ENCODE results near the gene TASOR2. TPM values are rescaled to one million over a fixed set of nuclear protein-coding genes. Genes with fewer than 3 reads are reported as not detected.
A peak's percentile ranks its signal among the peaks of the same experiment; 100 is the strongest.

TASOR2 gene, protein sequence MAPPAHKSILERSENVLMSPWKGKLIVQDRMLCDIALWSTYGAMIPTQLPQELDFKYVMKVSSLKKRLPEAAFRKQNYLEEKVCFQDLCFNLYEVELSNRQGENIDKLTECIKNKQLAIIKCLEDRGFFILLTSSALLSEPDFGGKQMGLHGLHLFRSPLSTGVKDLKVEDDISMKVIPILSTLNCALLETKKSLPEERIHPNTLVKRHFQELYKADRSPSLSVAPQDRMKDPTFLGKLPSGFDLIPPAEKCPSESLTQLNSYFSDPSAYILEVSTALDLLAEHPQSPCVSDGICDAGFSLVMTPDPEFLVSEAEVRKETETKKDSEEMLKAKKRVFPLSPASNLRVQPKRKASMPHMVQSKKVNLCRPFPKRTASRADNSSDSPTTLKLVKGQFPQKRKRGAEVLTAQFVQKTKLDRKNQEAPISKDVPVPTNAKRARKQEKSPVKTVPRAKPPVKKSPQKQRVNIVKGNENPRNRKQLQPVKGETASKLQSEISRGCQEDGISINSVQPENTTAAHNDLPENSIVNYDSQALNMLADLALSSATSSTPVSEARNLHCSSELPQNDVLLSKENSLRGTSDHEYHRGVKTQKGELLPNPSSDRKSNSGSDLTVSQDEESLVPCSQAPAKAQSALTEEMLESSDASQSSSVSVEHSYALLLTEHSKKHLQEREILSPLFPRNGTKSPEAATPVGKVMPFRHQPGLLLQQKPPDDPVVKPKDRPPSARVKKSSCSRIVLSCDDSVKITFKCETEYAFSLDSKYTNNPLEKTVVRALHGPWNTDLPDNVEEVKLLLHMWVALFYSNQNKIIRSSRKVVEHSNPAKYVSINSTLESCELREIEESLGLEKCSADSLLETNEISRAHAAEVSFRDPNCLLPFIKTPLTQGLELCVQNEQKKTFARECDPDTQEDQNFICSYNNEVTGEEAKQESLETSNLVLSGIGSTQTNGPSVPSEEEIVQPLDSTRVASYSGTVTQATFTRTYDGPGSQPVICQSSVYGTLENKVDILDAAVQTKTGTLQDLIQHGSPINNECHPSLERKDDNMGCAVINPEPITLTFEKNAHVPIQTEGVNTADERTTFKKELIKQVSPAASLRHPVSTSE (N-terminal part only)
- polyA plus RNA-seq (ENCODE audit: low read depth in 6 of 6), result 10 to 100 TPM in 5 of 6 donors, 1 to 10 TPM in 1; 3.8 to 24.5 (median 16.9) TPM

DNA sequence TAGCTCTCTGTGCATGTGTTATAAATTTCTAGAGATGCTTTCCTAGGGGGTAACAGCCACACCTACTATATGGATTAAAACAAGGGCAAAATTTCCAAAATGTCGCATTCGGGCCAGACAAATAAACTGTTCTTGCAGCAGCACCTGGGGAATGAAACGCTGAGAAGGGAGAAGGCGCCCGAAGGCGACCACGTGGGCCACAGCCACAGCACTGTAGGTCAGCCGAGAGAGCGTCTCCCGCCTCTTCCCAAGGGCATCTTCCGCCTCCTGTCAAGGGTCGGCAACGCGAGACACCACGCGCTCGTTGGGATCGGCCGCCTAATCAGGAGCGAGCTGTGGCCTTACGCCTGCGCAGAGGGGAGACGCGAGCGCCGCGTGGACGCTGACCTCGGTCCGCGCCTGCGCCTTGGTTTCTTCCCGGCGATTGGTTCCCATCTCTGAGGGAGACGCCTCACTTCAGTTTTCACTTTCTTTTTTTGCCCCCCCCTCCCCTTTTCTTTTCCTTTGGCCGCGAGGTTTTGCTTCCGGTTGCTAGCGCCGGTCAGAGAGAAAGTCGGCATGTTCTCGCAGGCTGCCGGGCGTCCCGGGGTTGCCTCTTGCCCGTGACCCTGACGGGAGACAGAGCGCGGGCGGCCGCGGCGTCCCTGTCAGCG lies at the start of gene TASOR2:
TSS of gene TASOR2 (plus strand) at position 521 of the 653 bp plus-strand sequence. CDS start 35,805 bp downstream, outside the sequence.
- no peaks in the 10 kb centered on the region for H3K9me3 Mint-ChIP-seq
- H3K27ac Mint-ChIP-seq, result peak within 1 kb of the TSS; percentile 97 to 99 (median 98)
- H3K4me1 Mint-ChIP-seq, result peaks cover 29 to 49% (median 32%) of the 10 kb centered on the region in 3 donors
- peak within 1 kb of the TSS; percentile 92 to 100 (median 98) for H3K4me3 Mint-ChIP-seq
- peaks cover 0 to 5% (median 0%) of the 10 kb centered on the region in 3 donors for H3K27me3 Mint-ChIP-seq
- no peaks in the 10 kb centered on the region for H3K36me3 Mint-ChIP-seq
- DNase-seq (peak; percentile 92), ATAC-seq (ENCODE audit: low read depth in 2 of 2) (peak; percentile 73 to 74)

DNA sequence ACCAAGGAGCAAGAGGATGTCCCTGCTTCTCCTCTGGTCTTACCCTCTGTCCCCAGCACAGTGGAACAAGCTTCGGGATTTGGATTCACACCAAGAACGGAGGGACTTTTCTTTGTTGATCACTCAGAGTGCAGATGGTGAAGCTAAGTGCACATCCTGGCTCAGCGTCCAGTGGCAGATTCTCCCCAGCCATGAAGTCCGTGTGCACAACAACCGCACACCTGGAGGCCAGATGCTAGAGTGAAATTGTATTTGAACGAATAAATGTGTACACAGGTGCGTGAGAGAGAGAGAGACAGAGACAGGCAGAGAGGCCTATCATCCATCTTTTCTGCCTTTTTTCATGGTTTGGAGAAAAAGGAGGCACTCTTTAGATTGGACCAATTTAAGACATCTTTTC lies 49.7 kb upstream of the TASOR2 start:
- no peaks in the 10 kb centered on the region for H3K9me3 Mint-ChIP-seq
- H3K4me3 Mint-ChIP-seq, result no peak overlapping the region
- no peaks in the 10 kb centered on the region for H3K36me3 Mint-ChIP-seq

DNA sequence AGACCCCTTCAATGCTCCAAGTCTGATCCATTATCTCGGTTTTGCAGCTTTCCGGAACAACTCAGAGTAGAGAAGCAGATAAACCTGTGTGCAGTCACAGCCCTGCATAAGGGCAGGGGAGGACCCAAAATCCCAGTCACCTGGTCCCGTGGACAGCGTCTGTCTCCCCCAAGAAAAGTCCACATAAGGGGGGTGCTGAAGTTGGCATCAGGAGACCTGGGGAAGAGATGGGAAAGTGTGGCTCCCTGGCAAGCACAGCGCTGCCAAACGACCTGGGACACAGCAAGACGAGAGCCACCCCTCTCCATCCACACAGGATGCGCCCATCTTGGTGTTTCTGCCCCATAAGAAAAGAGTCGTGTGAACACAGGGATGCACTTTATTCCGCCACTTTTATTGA lies 46.1 kb upstream of the TASOR2 start:
- no peaks in the 10 kb centered on the region for H3K27me3 Mint-ChIP-seq
- peak overlapping the region in 1 of 6 donors; percentile 44 for H3K27ac Mint-ChIP-seq
- no peak for ATAC-seq (ENCODE audit: low read depth in 2 of 2)
- peaks cover 0 to 2% of the 10 kb centered on the region in 2 donors for H3K36me3 Mint-ChIP-seq
- H3K4me3 Mint-ChIP-seq, result no peak overlapping the region
- H3K4me1 Mint-ChIP-seq, result peaks cover 0 to 5% (median 0%) of the 10 kb centered on the region in 3 donors
- DNase-seq, result no peak
- H3K9me3 Mint-ChIP-seq, result no peaks in the 10 kb centered on the region

More for the DNA sequence above, 49.7 kb upstream of the TASOR2 start:
- ATAC-seq (ENCODE audit: low read depth in 2 of 2) (no peak), DNase-seq (no peak)
- Mint-ChIP-seq H3K4me1 (no peaks in the 10 kb centered on the region), H3K27ac (no peak overlapping the region), H3K27me3 (no peaks in the 10 kb centered on the region)

DNA sequence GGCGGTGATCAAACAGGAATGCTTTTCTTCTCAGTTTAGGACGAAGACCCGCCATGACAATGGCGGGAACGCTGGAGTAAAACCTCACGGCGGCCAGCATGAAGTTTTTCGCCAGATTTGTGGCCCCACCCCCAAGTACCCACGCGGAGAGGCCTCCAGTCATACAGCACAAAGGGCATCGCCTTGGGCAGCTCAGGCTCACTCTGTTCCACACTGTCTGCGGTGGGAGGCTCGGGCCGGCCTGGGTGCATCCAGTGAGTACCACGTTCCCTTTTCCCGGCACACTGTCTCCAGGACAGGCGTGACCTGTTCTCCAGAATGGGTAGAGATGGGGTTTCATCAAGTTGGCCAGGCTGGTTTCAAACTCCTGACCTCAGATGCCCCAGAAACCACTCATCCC lies 45.6 kb upstream of the TASOR2 start:
- H3K9me3 Mint-ChIP-seq, result no peaks in the 10 kb centered on the region
- peaks cover 0 to 8% (median 5%) of the 10 kb centered on the region in 3 donors for H3K4me1 Mint-ChIP-seq
- no peaks in the 10 kb centered on the region for H3K27me3 Mint-ChIP-seq
- H3K27ac Mint-ChIP-seq, result no peak overlapping the region
- H3K36me3 Mint-ChIP-seq, result peaks cover 0 to 6% of the 10 kb centered on the region in 2 donors
- no peak for ATAC-seq (ENCODE audit: low read depth in 2 of 2)
- no peak overlapping the region for H3K4me3 Mint-ChIP-seq
- DNase-seq, result no peak

DNA sequence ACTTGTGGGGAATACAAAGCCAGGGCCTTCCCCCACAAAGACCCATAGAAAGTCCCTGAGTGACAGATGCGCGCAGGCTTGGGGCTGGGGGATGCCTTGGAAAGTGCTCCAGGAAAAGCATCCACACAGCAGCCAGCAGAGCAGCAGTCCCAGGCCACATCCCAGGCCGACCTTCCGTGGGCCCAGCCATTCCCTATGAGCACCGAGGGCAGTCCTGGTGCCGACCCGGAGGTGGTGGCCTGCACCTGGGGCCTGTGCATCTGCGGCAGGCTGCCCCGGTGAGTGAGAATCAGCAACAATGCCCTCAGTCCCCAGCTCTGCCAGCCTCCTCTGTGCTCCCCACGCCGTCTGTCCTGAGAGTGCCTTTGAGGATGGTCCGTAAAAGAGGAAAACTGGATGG lies 44.6 kb upstream of the TASOR2 start:
- no peaks in the 10 kb centered on the region for H3K9me3 Mint-ChIP-seq
- no peak overlapping the region for H3K27ac Mint-ChIP-seq
- peaks cover 0 to 6% of the 10 kb centered on the region in 2 donors for H3K36me3 Mint-ChIP-seq
- no peaks in the 10 kb centered on the region for H3K27me3 Mint-ChIP-seq
- H3K4me1 Mint-ChIP-seq, result peaks cover 7 to 16% (median 10%) of the 10 kb centered on the region in 3 donors
- DNase-seq (no peak), ATAC-seq (ENCODE audit: low read depth in 2 of 2) (no peak)
- no peak overlapping the region for H3K4me3 Mint-ChIP-seq

DNA sequence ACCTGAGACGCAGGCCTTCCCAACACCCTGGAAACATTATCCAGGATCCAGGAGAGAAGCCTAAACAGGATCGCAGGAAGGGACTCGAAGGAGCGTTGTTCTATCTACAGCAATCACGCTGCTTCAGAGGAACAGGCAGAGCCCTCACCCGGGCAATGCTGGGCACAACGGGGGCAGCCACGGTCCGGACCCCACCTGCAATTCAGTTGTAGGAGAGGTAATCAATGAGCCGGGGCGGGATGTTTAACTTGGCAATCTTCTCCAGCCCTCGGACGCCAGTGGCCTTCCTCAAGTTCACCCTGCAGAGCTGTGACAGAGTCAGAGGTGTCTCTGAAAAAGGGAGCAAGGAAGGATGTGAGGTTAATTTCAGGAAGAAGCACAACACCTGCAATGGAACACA lies 44.1 kb upstream of the TASOR2 start:
- H3K4me1 Mint-ChIP-seq, result peaks cover 12 to 20% (median 13%) of the 10 kb centered on the region in 3 donors
- peaks cover 0 to 6% of the 10 kb centered on the region in 2 donors for H3K36me3 Mint-ChIP-seq
- no peak overlapping the region for H3K27ac Mint-ChIP-seq
- H3K4me3 Mint-ChIP-seq, result no peak overlapping the region
- H3K9me3 Mint-ChIP-seq, result no peaks in the 10 kb centered on the region
- ATAC-seq (ENCODE audit: low read depth in 2 of 2) (no peak), DNase-seq (no peak)
- H3K27me3 Mint-ChIP-seq, result no peaks in the 10 kb centered on the region

DNA sequence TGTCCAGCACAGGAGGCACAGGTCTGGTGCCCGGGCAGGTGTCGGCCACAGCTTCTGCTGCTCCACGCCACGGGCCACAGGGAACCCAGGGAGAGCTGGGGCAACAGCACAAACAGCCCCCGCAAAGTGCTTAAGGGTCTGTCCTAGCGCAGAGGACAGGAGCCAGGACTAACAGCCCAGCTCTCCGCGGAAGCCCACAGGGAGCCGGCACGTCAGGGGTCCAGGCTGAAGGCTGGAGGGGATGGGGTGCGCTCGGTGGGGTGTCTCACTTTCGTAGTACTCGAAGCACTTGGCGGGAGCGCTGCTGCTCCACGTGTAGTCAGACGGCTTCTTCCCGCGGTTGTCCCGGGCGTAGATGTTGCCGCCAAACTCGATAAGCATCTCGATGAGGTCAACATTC lies 43.1 kb upstream of the TASOR2 start:
- Mint-ChIP-seq H3K36me3 (peaks cover 0 to 6% of the 10 kb centered on the region in 2 donors), H3K27me3 (no peaks in the 10 kb centered on the region), H3K27ac (peak overlapping the region in 1 of 6 donors; percentile 29), H3K4me1 (peaks cover 21 to 30% (median 22%) of the 10 kb centered on the region in 3 donors), H3K9me3 (no peaks in the 10 kb centered on the region), H3K4me3 (no peak overlapping the region)
- ATAC-seq (ENCODE audit: low read depth in 2 of 2) (no peak), DNase-seq (no peak)

DNA sequence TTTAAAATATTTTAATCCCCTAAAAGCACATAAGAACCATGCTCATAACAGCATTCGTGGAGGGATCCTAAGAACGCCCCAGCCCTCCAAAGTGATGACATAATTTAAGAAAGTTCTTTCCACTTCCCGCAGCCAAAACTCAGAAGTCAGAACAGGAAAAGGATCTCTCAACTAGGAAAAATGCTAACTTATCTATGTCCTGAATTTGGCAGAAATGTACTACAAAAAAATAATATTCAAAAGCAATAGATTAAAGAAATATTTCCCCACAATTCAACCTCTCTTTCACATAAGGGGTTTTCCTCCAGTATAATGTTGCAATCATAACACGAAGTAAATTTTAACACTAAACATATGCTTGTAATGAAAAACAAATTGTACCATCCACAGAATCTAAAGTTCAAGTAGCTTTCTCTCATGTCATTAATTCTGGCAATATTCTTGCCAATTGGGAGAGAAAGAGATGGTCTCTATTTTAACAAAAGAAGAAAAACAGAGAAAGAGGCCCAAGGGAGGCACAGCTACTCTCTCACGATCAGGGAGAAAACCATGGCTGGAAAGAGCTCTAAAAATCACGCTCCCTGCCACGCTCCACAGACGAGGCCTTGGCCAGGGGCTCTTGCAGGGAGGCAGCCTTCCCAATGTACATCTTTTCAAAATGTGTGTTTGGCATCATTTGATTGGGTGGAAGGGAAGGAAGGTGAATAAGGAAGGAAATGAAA lies 41.1 kb upstream of the TASOR2 start:
- ATAC-seq (ENCODE audit: low read depth in 2 of 2) (no peak), DNase-seq (no peak)
- Mint-ChIP-seq H3K27me3 (no peaks in the 10 kb centered on the region), H3K36me3 (peaks cover 0 to 6% of the 10 kb centered on the region in 2 donors), H3K27ac (no peak overlapping the region), H3K4me3 (peak overlapping the region in 1 of 8 donors; percentile 3), H3K9me3 (no peaks in the 10 kb centered on the region), H3K4me1 (peaks cover 26 to 41% (median 28%) of the 10 kb centered on the region in 3 donors)

DNA sequence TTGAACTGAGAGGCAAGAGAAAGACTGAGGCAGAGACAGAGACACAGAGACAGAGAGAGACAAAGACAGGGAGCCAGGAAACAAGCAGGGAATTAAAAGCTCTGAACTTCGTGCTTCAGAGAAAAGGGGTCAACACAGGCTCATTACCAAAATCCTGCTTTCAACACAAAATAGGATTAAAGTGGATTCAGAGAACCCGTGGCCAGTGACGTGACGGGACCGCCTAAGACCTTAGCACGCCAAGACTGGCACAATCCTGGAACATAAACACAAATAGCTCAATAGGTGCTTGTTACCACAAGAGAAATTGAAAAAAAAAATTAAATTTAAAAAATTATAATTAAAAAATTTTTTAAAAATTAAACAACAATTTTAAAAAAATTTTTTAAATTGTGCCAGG lies 39.7 kb upstream of the TASOR2 start:
- Mint-ChIP-seq H3K4me3 (peak overlapping the region in 7 of 8 donors; percentile 25 to 86 (median 61)), H3K36me3 (peaks cover 3 to 6% of the 10 kb centered on the region in 2 donors), H3K27me3 (no peaks in the 10 kb centered on the region), H3K4me1 (peaks cover 26 to 41% (median 29%) of the 10 kb centered on the region in 3 donors), H3K27ac (peak overlapping the region in 4 of 6 donors; percentile 20 to 90 (median 55)), H3K9me3 (no peaks in the 10 kb centered on the region)
- ATAC-seq (ENCODE audit: low read depth in 2 of 2), result no peak
- no peak for DNase-seq

DNA sequence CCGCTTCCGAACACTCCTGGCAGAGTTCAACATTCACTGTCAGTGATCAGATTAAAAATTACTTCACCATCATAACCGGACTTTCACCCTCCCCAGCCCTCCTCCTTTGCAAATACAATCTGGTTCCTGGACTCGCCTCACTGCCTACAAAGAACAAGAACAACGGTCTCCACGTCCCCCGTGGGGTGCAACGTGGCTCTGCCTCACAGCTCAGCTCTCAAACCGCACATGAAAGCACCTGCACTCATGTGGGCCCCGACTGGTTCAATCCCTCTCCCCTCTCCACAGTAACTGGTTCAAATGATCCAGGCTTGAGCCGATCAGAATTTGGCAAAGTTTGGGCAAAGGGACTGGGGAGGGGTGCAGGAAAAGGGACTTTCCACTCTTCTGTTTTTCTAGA lies 39.3 kb upstream of the TASOR2 start:
- DNase-seq (peak; percentile 63), ATAC-seq (ENCODE audit: low read depth in 2 of 2) (peak; percentile 98 to 99)
- Mint-ChIP-seq H3K27me3 (no peaks in the 10 kb centered on the region), H3K9me3 (no peaks in the 10 kb centered on the region), H3K4me3 (peak overlapping the region in 7 of 8 donors; percentile 27 to 88 (median 67)), H3K4me1 (peaks cover 26 to 41% (median 33%) of the 10 kb centered on the region in 3 donors), H3K27ac (peak overlapping the region in 5 of 6 donors; percentile 47 to 90 (median 86)), H3K36me3 (peaks cover 6 to 7% of the 10 kb centered on the region in 2 donors)

DNA sequence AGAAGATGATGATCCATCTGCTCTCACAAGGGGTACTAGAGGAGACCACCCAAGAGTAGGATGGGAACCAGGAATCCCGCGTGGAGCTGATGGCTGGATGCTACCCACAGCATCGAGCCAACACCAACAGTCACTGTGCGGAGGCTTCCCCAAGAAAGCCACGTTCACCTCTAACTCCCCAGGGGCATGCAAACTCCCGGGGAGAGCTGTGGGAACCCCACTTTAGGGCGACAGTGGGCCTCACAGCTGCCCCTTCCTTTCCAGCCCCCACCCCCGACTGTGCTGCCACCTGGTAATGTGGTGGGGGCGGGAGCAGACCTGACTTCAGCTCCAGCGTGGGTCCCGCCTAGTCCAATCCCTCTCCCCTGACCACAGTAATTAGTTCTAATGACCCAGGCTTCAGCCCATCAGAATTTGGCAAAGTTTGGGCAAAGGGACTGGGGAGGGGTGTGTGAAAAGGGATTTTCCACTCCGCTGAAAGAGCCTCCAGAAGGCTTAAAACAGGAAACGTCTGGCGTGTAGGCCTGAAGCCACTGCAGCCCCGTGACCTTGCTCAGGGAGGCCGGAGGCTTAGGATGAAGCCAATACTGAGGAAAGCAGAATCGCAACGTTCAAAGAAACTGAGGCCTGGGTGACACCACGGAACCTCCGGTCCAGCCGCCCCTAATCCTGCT lies 38.6 kb upstream of the TASOR2 start:
- H3K9me3 Mint-ChIP-seq, result no peaks in the 10 kb centered on the region
- H3K4me1 Mint-ChIP-seq, result peaks cover 27 to 41% (median 33%) of the 10 kb centered on the region in 3 donors
- ATAC-seq (ENCODE audit: low read depth in 2 of 2), result peak; percentile 26 to 32
- H3K27ac Mint-ChIP-seq, result peak overlapping the region in 5 of 6 donors; percentile 14 to 90 (median 66)
- H3K27me3 Mint-ChIP-seq, result no peaks in the 10 kb centered on the region
- peak overlapping the region in 6 of 8 donors; percentile 27 to 88 (median 74) for H3K4me3 Mint-ChIP-seq
- H3K36me3 Mint-ChIP-seq, result peaks cover 6 to 8% of the 10 kb centered on the region in 2 donors
- no peak for DNase-seq
